Adrenal gland (tissue), 5 donors: Measurements from ENCODE around the gene MYO18B.

Source experiments
- POLR2A ChIP-seq, 2 donors: fragments of 450-650 bp; IDR thresholded peaks; one replicate each; pipeline ENCODE4 v1.6.1; 2017; ENCODE audit warnings: antibody characterized with exemption in 2 of 2, mild to moderate bottlenecking in 2 of 2, moderate library complexity in 1 of 2
- TF ChIP-seq, protein P1 (sequence below), 6 experiments: fragments of 450-650 bp in 4 of 6; fragments of 200-600 bp in 2 of 6; sonication (generic) in 1 of 6; IDR thresholded peaks; 1 replicate in 5 of 6; 2 replicates in 1 of 6; pipeline versions ENCODE4 v1.5.1 to v1.8.0; 2016 to 2021; ENCODE audit warnings: antibody characterized with exemption in 6 of 6, mild to moderate bottlenecking in 2 of 6, moderate library complexity in 1 of 6
- donor health status: DM: no; HTN: no; CAD: no.

DNA sequence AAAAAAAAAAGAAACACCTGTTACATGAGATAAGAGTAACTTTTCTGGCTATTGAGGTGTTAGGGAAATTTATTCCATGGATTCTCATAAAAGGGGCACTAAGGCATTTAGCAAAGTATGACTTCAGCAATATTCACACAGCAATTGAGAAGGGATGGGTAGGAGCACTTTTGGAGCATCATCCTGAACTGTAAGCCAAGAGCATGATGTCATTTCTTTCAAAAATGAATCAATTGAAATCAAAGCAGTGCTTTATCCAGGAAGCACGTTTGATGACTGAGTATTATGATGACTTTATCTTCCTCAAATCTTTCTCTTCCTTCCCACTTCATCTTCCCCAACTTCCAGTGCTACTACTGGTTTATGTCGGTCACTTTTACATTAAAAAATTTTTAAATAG lies 140.4 kb downstream of the MYO18B start:
- TF ChIP-seq, protein P1, sequence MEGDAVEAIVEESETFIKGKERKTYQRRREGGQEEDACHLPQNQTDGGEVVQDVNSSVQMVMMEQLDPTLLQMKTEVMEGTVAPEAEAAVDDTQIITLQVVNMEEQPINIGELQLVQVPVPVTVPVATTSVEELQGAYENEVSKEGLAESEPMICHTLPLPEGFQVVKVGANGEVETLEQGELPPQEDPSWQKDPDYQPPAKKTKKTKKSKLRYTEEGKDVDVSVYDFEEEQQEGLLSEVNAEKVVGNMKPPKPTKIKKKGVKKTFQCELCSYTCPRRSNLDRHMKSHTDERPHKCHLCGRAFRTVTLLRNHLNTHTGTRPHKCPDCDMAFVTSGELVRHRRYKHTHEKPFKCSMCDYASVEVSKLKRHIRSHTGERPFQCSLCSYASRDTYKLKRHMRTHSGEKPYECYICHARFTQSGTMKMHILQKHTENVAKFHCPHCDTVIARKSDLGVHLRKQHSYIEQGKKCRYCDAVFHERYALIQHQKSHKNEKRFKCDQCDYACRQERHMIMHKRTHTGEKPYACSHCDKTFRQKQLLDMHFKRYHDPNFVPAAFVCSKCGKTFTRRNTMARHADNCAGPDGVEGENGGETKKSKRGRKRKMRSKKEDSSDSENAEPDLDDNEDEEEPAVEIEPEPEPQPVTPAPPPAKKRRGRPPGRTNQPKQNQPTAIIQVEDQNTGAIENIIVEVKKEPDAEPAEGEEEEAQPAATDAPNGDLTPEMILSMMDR (IDR thresholded peaks at IDR 0.05), result no peak
- TF ChIP-seq POLR2A (IDR thresholded peaks at IDR 0.05), result no peak
